ENCODE measurements around the gene AKAP7. TPM values are rescaled to one million over a fixed set of nuclear protein-coding genes. Genes with fewer than 3 reads are reported as not detected.
"Not testable (repeated sequence)": the region's sequence is repeated elsewhere in the genome, so short reads cannot be mapped to it uniquely, and the experiment has no call there.

Gene AKAP7
- 1 to 10 TPM; 2.2 to 5.7 (median 3.1) TPM for total RNA-seq

GRCh38 chr6:131135244-131136020 lies at the start of gene AKAP7:
TSS of gene AKAP7 (plus strand) at chr6:131135467. CDS start at chr6:131135764, 297 bp downstream.
- peak; percentile 56 to 94 for DNase-seq (ENCODE audit: low spot score in 2 of 2)
- H3K4me3 ChIP-seq (ENCODE audit: low read depth, poor library complexity, severe bottlenecking) = peak within 1 kb of the TSS; percentile 75
- 1% methylated on average over 24 to 83 of the region's 99 CpGs for WGBS, 2 donors
- intact Hi-C loops (cut with DNase I; ENCODE audit: low total_unique reads) = no loop called here
- TF ChIP-seq POLR2A (IDR thresholded peaks at IDR 0.05) (no peak), CTCF (IDR thresholded peaks at IDR 0.05) (no peak)

GRCh38 chr6:131090339-131090738 lies 44.9 kb upstream of the AKAP7 start:
- intact Hi-C loops (cut with DNase I; ENCODE audit: low total_unique reads); H3K4me3 ChIP-seq (ENCODE audit: low read depth, poor library complexity, severe bottlenecking); DNase-seq (ENCODE audit: low spot score in 2 of 2): not testable (repeated sequence)
- 77 to 83% methylated on average over 3 of the region's 3 CpGs for WGBS, 2 donors

GRCh38 chr6:131091944-131092343 lies 43.3 kb upstream of the AKAP7 start:
- intact Hi-C loops (cut with DNase I; ENCODE audit: low total_unique reads); DNase-seq (ENCODE audit: low spot score in 2 of 2); H3K4me3 ChIP-seq (ENCODE audit: low read depth, poor library complexity, severe bottlenecking): not testable (repeated sequence)
- WGBS, 2 donors = 90% methylated on average over 7 of the region's 7 CpGs

DNA sequence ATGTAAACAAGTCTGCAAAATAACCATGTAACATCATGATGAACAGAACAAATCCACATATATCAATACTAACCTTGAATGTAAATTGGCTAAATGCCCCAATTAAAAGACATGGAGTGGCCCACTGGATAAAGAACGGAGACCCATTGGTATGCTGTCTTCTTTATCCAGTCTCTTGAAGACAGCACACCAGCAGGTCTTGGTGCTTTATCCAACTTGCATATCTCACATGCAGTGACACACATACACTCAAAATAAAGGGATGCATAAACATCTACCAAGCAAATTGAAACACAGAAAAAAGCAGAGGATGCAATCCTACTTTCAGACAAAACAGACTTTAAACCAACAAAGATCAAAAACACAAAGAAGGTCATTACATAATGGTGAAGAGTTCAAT lies 41.9 kb upstream of the AKAP7 start:
- DNase-seq (ENCODE audit: low spot score in 2 of 2) = no peak
- 93 to 100% methylated on average over 1 of the region's 1 CpG for WGBS, 2 donors
- TF ChIP-seq CTCF (IDR thresholded peaks at IDR 0.05) (no peak), POLR2A (IDR thresholded peaks at IDR 0.05) (no peak)
- intact Hi-C loops (cut with DNase I; ENCODE audit: low total_unique reads) = no loop called here
- H3K4me3 ChIP-seq (ENCODE audit: low read depth, poor library complexity, severe bottlenecking) = no peak overlapping the region

GRCh38 chr6:131096786-131097185 lies 38.5 kb upstream of the AKAP7 start:
- no peak for DNase-seq (ENCODE audit: low spot score in 2 of 2)
- WGBS, 2 donors = 81 to 83% methylated on average over 3 of the region's 3 CpGs
- no peak overlapping the region for H3K4me3 ChIP-seq (ENCODE audit: low read depth, poor library complexity, severe bottlenecking)
- no peak for TF ChIP-seq POLR2A (IDR thresholded peaks at IDR 0.05)
- TF ChIP-seq CTCF (IDR thresholded peaks at IDR 0.05) = no peak
- intact Hi-C loops (cut with DNase I; ENCODE audit: low total_unique reads) = no loop called here

GRCh38 chr6:131101911-131102680 lies 33.2 kb upstream of the AKAP7 start:
- H3K4me3 ChIP-seq (ENCODE audit: low read depth, poor library complexity, severe bottlenecking) = no peak overlapping the region
- DNase-seq (ENCODE audit: low spot score in 2 of 2) = no peak
- whole genome bisulfite sequencing, 2 donors = 67 to 72% methylated on average over 5 of the region's 5 CpGs
- intact Hi-C loops (cut with DNase I; ENCODE audit: low total_unique reads) = no loop called here
- TF ChIP-seq CTCF (IDR thresholded peaks at IDR 0.05) = no peak
- no peak for TF ChIP-seq POLR2A (IDR thresholded peaks at IDR 0.05)

Data from lower leg skin (tissue), 4 donors.